NOMO-1 treated with DMSO at 0.1 percent for 48 hours (cell line): ENCODE measurements around the gene IFNAR2.
"Not testable (repeated sequence)": the region's sequence is repeated elsewhere in the genome, so short reads cannot be mapped to it uniquely, and the experiment has no call there.

Source experiments
- DNase-seq: peaks from one replicate; lab custom pipeline; 2025; ENCODE audit not compliant: unreplicated experiment; lab: John Stamatoyannopoulos, UW

Gene IFNAR2

GRCh38 chr21:33241846-33242245, 12.1 kb downstream of the IFNAR2 start:
- DNase-seq = no peak

- not testable (repeated sequence) for DNase-seq
These were observed 13.1 kb downstream of the IFNAR2 start for GRCh38 chr21:33242846-33243245.

- DNase-seq = peak; percentile 75
These were observed 14.5 kb downstream of the IFNAR2 start for GRCh38 chr21:33244082-33244778.

GRCh38 chr21:33244779-33245105, 15.0 kb downstream of the IFNAR2 start:
- DNase-seq = peak; percentile 33

- DNase-seq = no peak
These were observed 15.7 kb downstream of the IFNAR2 start for GRCh38 chr21:33245289-33245918.

GRCh38 chr21:33246506-33246905, 16.8 kb downstream of the IFNAR2 start:
- DNase-seq = no peak

GRCh38 chr21:33246963-33247362, 17.2 kb downstream of the IFNAR2 start:
- no peak for DNase-seq

GRCh38 chr21:33247599-33247998, 17.9 kb downstream of the IFNAR2 start:
- DNase-seq = no peak

- DNase-seq = no peak
These were observed 19.7 kb downstream of the IFNAR2 start for GRCh38 chr21:33249331-33250002.

- no peak for DNase-seq
These were observed 21.4 kb downstream of the IFNAR2 start for GRCh38 chr21:33251119-33251518.

- DNase-seq = not testable (repeated sequence)
These were observed 23.6 kb downstream of the IFNAR2 start for GRCh38 chr21:33253382-33253781.

GRCh38 chr21:33254766-33255165, 25.0 kb downstream of the IFNAR2 start:
- no peak for DNase-seq

GRCh38 chr21:33255404-33255803, 25.7 kb downstream of the IFNAR2 start:
- no peak for DNase-seq

GRCh38 chr21:33256019-33256418, 26.3 kb downstream of the IFNAR2 start:
- no peak for DNase-seq

- no peak for DNase-seq
These were observed 27.5 kb downstream of the IFNAR2 start for GRCh38 chr21:33257094-33257803.

GRCh38 chr21:33258475-33258874, 28.7 kb downstream of the IFNAR2 start:
- DNase-seq = no peak

GRCh38 chr21:33259428-33259827, 29.7 kb downstream of the IFNAR2 start:
- DNase-seq = no peak

GRCh38 chr21:33259995-33260394, 30.3 kb downstream of the IFNAR2 start:
- peak; percentile 30 for DNase-seq

- peak; percentile 96 for DNase-seq
These were observed 31.9 kb downstream of the IFNAR2 start for GRCh38 chr21:33261635-33262034.

GRCh38 chr21:33262921-33263320, 33.2 kb downstream of the IFNAR2 start:
- DNase-seq = no peak

- DNase-seq = no peak
These were observed 34.8 kb downstream of the IFNAR2 start for GRCh38 chr21:33264561-33264960.

- peak; percentile 99 for DNase-seq
These were observed 35.9 kb downstream of the IFNAR2 start for GRCh38 chr21:33265664-33266049.
